ENCODE results near the gene LGALSL. TPM values are rescaled to one million over a fixed set of nuclear protein-coding genes. Genes with fewer than 3 reads are reported as not detected.

The LGALSL gene
- total RNA-seq, 1 donor from 2014 or later, result 7.4 TPM

GRCh38 chr2:64470766-64471295, 16.9 kb downstream of the LGALSL start:
- no peaks in the 10 kb centered on the region for H3K36me3 Mint-ChIP-seq (ENCODE audit: unreplicated experiment)
- no peak overlapping the region for H3K27ac Mint-ChIP-seq (ENCODE audit: unreplicated experiment)
- H3K27me3 Mint-ChIP-seq (ENCODE audit: unreplicated experiment), result peaks cover 4% of the 10 kb centered on the region
- peak; percentile 21 for DNase-seq (ENCODE audit: extremely low spot score, unreplicated experiment)
- no peak overlapping the region for H3K4me3 Mint-ChIP-seq (ENCODE audit: unreplicated experiment)
- TF ChIP-seq, protein P1, sequence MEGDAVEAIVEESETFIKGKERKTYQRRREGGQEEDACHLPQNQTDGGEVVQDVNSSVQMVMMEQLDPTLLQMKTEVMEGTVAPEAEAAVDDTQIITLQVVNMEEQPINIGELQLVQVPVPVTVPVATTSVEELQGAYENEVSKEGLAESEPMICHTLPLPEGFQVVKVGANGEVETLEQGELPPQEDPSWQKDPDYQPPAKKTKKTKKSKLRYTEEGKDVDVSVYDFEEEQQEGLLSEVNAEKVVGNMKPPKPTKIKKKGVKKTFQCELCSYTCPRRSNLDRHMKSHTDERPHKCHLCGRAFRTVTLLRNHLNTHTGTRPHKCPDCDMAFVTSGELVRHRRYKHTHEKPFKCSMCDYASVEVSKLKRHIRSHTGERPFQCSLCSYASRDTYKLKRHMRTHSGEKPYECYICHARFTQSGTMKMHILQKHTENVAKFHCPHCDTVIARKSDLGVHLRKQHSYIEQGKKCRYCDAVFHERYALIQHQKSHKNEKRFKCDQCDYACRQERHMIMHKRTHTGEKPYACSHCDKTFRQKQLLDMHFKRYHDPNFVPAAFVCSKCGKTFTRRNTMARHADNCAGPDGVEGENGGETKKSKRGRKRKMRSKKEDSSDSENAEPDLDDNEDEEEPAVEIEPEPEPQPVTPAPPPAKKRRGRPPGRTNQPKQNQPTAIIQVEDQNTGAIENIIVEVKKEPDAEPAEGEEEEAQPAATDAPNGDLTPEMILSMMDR (IDR thresholded peaks at IDR 0.05), result no peak
- no peaks in the 10 kb centered on the region for H3K4me1 Mint-ChIP-seq (ENCODE audit: unreplicated experiment)
- no peaks in the 10 kb centered on the region for H3K9me3 Mint-ChIP-seq (ENCODE audit: unreplicated experiment)

- no peak overlapping the region for H3K4me3 Mint-ChIP-seq (ENCODE audit: unreplicated experiment)
Measured at GRCh38 chr2:64471600-64471999, 17.6 kb downstream of the LGALSL start.

GRCh38 chr2:64472881-64473280, 18.9 kb downstream of the LGALSL start:
- no peaks in the 10 kb centered on the region for H3K36me3 Mint-ChIP-seq (ENCODE audit: unreplicated experiment)
- TF ChIP-seq, protein P1 (IDR thresholded peaks at IDR 0.05), result no peak
- no peak for DNase-seq (ENCODE audit: extremely low spot score, unreplicated experiment)
- H3K4me1 Mint-ChIP-seq (ENCODE audit: unreplicated experiment), result no peaks in the 10 kb centered on the region
- peaks cover 4% of the 10 kb centered on the region for H3K27me3 Mint-ChIP-seq (ENCODE audit: unreplicated experiment)
- H3K27ac Mint-ChIP-seq (ENCODE audit: unreplicated experiment), result no peak overlapping the region
- H3K4me3 Mint-ChIP-seq (ENCODE audit: unreplicated experiment), result no peak overlapping the region
- H3K9me3 Mint-ChIP-seq (ENCODE audit: unreplicated experiment), result no peaks in the 10 kb centered on the region

More at GRCh38 chr2:64471600-64471999, 17.6 kb downstream of the LGALSL start:
- Mint-ChIP-seq H3K9me3 (ENCODE audit: unreplicated experiment) (no peaks in the 10 kb centered on the region), H3K36me3 (ENCODE audit: unreplicated experiment) (no peaks in the 10 kb centered on the region), H3K27me3 (ENCODE audit: unreplicated experiment) (peaks cover 4% of the 10 kb centered on the region), H3K27ac (ENCODE audit: unreplicated experiment) (no peak overlapping the region), H3K4me1 (ENCODE audit: unreplicated experiment) (no peaks in the 10 kb centered on the region)
- TF ChIP-seq, protein P1 (IDR thresholded peaks at IDR 0.05), result no peak
- DNase-seq (ENCODE audit: extremely low spot score, unreplicated experiment), result no peak

DNA sequence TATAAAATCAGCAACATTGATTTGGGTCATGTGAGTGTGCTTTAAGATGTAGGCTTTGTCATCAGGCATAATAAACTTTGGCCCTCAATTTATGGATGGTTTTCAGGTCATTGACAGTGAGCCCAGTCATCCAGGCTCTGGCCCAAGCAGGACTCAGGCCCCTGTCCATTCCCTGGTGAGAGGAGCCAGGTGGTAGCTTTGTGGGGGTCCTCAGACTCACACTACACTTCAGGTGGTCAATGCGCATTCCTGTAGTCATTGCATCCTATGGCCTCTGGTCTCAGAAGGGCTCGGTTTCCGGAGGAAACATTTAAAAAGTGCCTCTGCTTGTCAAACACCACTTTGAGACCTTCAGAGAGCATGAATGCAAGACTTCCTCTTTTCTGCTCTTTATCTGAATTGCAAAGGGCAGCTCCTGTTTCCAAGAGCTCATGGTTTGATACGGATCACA, 20.2 kb downstream of the LGALSL start:
- no peaks in the 10 kb centered on the region for H3K4me1 Mint-ChIP-seq (ENCODE audit: unreplicated experiment)
- TF ChIP-seq, protein P1 (IDR thresholded peaks at IDR 0.05), result no peak
- no peak overlapping the region for H3K27ac Mint-ChIP-seq (ENCODE audit: unreplicated experiment)
- DNase-seq (ENCODE audit: extremely low spot score, unreplicated experiment), result no peak
- H3K4me3 Mint-ChIP-seq (ENCODE audit: unreplicated experiment), result no peak overlapping the region
- H3K9me3 Mint-ChIP-seq (ENCODE audit: unreplicated experiment), result no peaks in the 10 kb centered on the region
- H3K27me3 Mint-ChIP-seq (ENCODE audit: unreplicated experiment), result peaks cover 4% of the 10 kb centered on the region
- no peaks in the 10 kb centered on the region for H3K36me3 Mint-ChIP-seq (ENCODE audit: unreplicated experiment)

DNA sequence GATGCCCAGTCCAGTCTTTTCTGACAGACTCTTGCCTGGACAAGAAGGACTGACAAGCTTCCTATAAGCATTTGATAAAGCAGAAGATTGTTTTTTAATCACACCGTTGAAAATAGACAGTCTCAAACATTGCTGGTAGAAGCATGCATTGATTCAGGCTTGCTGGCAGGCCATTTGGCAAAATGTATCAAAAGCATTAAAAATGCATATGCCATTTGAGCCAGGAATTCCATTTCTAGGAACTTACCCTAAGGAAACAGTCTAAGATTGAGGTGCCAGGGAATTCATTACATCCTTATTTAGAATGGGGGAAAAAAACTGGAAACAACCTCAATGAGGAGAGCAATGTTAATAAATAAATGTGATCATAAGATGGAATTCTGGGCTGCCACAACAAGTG, 20.7 kb downstream of the LGALSL start:
- TF ChIP-seq, protein P1 (IDR thresholded peaks at IDR 0.05), result no peak
- no peaks in the 10 kb centered on the region for H3K9me3 Mint-ChIP-seq (ENCODE audit: unreplicated experiment)
- H3K36me3 Mint-ChIP-seq (ENCODE audit: unreplicated experiment), result no peaks in the 10 kb centered on the region
- H3K27ac Mint-ChIP-seq (ENCODE audit: unreplicated experiment), result no peak overlapping the region
- H3K4me1 Mint-ChIP-seq (ENCODE audit: unreplicated experiment), result no peaks in the 10 kb centered on the region
- H3K4me3 Mint-ChIP-seq (ENCODE audit: unreplicated experiment), result no peak overlapping the region
- DNase-seq (ENCODE audit: extremely low spot score, unreplicated experiment), result no peak
- H3K27me3 Mint-ChIP-seq (ENCODE audit: unreplicated experiment), result peaks cover 4% of the 10 kb centered on the region
